Endothelial cell of umbilical vein (primary cell): ENCODE measurements around the gene ZNF681. TPM values are rescaled to one million over a fixed set of nuclear protein-coding genes. Genes with fewer than 3 reads are reported as not detected.

ENCODE experiments used
- BruUV-seq: library from RNA; stranded (reverse); fragments of 400-500 nt; replicated peaks from 2 replicates; lab custom pipeline; 2021; lab: Mats Ljungman, UMichigan
- CTCF ChIA-PET: fragments of 300-600, 350-600 bp; sonication (Branson Sonifier 250); formaldehyde crosslinking; loops from one replicate; lab custom pipeline; 2021; ENCODE audit warnings: antibody characterized with exemption, inconsistent platforms; lab: Charles Lee
- POLR2A ChIA-PET: fragments of 300-600, 350-600 bp; sonication (Branson Sonifier 250); formaldehyde crosslinking; loops from one replicate; lab custom pipeline; 2021; ENCODE audit warnings: antibody characterized with exemption, inconsistent platforms; lab: Charles Lee
- DNase-seq: peaks from one replicate; pipeline ENCODE4 v3.0.0-alpha.2; 2011; ENCODE audit warnings: low read depth, low spot score
- FAIRE-seq: peaks from 2 replicates; lab custom pipeline; 2011; peaks lifted over from hg19 to GRCh38; lab: Jason Lieb, UNC
- H2AFZ ChIP-seq: 2 replicates; pipeline ENCODE4 v1.6.0; 2012; ENCODE audit warnings: low read depth, low read length, control low read depth, inconsistent platforms
- H3K27ac ChIP-seq: 2 replicates; pipeline ENCODE4 v1.5.1; 2011; ENCODE audit warnings: low read depth, mild to moderate bottlenecking, control low read depth, low read length, moderate library complexity; ENCODE audit not compliant: insufficient read depth
- H3K27me3 ChIP-seq, 2 experiments: 2 replicates each; pipeline versions ENCODE4 v1.6.0 to v1.6.1; 2011; ENCODE audit warnings: low read length in 2 of 2, mixed read lengths in 1 of 2; ENCODE audit not compliant: control insufficient read depth in 2 of 2, insufficient read depth in 2 of 2
- H3K36me3 ChIP-seq, 2 experiments: 2 replicates in 1 of 2; 3 replicates in 1 of 2; pipeline ENCODE4 v1.5.1; 2011; ENCODE audit warnings: low read length in 2 of 2, mild to moderate bottlenecking in 1 of 2, moderate library complexity in 1 of 2; ENCODE audit not compliant: control insufficient read depth in 2 of 2, insufficient read depth in 2 of 2; ENCODE audit errors: extremely low read depth in 1 of 2
- H3K4me1 ChIP-seq: 3 replicates; pipeline ENCODE4 v1.5.1; 2011; ENCODE audit warnings: mild to moderate bottlenecking, low read length; ENCODE audit not compliant: control insufficient read depth, insufficient read depth; ENCODE audit errors: extremely low read depth
- H3K4me2 ChIP-seq: 2 replicates; pipeline ENCODE4 v1.6.1; 2011; ENCODE audit warnings: low read length, control low read depth, mixed read lengths; ENCODE audit not compliant: insufficient read depth
- H3K4me3 ChIP-seq, 3 experiments: fragments of 200-600 bp in 1 of 3; sonication (generic), shearing (Covaris generic) in 1 of 3; replicated peaks in 1 of 3; 2 replicates each; pipeline ENCODE4 v1.5.1; 2011 to 2016; ENCODE audit warnings: control low read depth in 3 of 3, low read length in 3 of 3, mild to moderate bottlenecking in 2 of 3, inconsistent platforms in 1 of 3, low read depth in 1 of 3, moderate library complexity in 1 of 3; ENCODE audit not compliant: insufficient read depth in 1 of 3
- H3K79me2 ChIP-seq: 2 replicates; pipeline ENCODE4 v1.6.0; 2012; ENCODE audit warnings: low read length, inconsistent platforms; ENCODE audit not compliant: control insufficient read depth, insufficient read depth
- H3K9ac ChIP-seq: replicated peaks from 2 replicates; pipeline ENCODE3; 2011; ENCODE audit warnings: low read length, control low read depth; ENCODE audit not compliant: insufficient read depth; ENCODE audit errors: extremely low read depth
- H3K9me1 ChIP-seq: replicated peaks from 3 replicates; pipeline ENCODE4 v1.6.0; 2011; ENCODE audit warnings: mild to moderate bottlenecking, low read length; ENCODE audit not compliant: control insufficient read depth, insufficient read depth; ENCODE audit errors: extremely low read depth
- H3K9me3 ChIP-seq: replicated peaks from 2 replicates; pipeline ENCODE4 v1.5.1; 2012; ENCODE audit warnings: low read length, inconsistent platforms; ENCODE audit not compliant: control insufficient read depth, insufficient read depth
- H4K20me1 ChIP-seq: replicated peaks from 2 replicates; pipeline ENCODE3; 2011; ENCODE audit warnings: mild to moderate bottlenecking, low read length; ENCODE audit not compliant: control insufficient read depth, insufficient read depth; ENCODE audit errors: extremely low read depth
- CTCF ChIP-seq, 2 donors: IDR thresholded peaks; 1 replicate in 1 of 2; 2 replicates in 1 of 2; pipeline ENCODE4 v1.5.1; 2011; ENCODE audit warnings: low read length in 2 of 2, mild to moderate bottlenecking in 2 of 2, moderate library complexity in 2 of 2, control low read depth in 1 of 2, inconsistent platforms in 1 of 2, low read depth in 1 of 2; ENCODE audit not compliant: insufficient read depth in 1 of 2; ENCODE audit errors: extremely low read depth in 1 of 2
- EZH2 ChIP-seq: IDR thresholded peaks from 2 replicates; pipeline ENCODE4 v1.6.1; 2012; ENCODE audit warnings: borderline replicate concordance, low read depth, mild to moderate bottlenecking, moderate library complexity, low read length, inconsistent platforms; ENCODE audit not compliant: severe bottlenecking
- FOS ChIP-seq: IDR thresholded peaks from 2 replicates; pipeline ENCODE4 v1.6.1; 2011; ENCODE audit warnings: mild to moderate bottlenecking, low read length, moderate library complexity, borderline replicate concordance; ENCODE audit not compliant: insufficient read depth
- GATA2 ChIP-seq: IDR thresholded peaks from 2 replicates; pipeline ENCODE4 v1.7.0; 2011; ENCODE audit warnings: low read depth, mild to moderate bottlenecking, moderate library complexity, mixed read lengths, low read length; ENCODE audit not compliant: insufficient read length, insufficient read depth
- JUN ChIP-seq: IDR thresholded peaks from 2 replicates; pipeline ENCODE4 v1.6.1; 2011; ENCODE audit warnings: borderline replicate concordance, low read depth; ENCODE audit not compliant: insufficient read length, insufficient read depth
- MYC ChIP-seq: IDR thresholded peaks from one replicate; pipeline ENCODE4 v1.6.1; 2011; ENCODE audit warnings: mild to moderate bottlenecking, low read depth, low read length
- POLR2A ChIP-seq: IDR thresholded peaks from 2 replicates; pipeline ENCODE4 v1.6.1; 2012; ENCODE audit warnings: low read depth, mild to moderate bottlenecking, control low read depth, low read length
- POLR2AphosphoS5 ChIP-seq: IDR thresholded peaks from 2 replicates; pipeline ENCODE4 v1.6.1; 2012; ENCODE audit warnings: low read depth, mild to moderate bottlenecking, control low read depth, low read length, moderate library complexity; ENCODE audit not compliant: insufficient read depth
- dilution Hi-C: fragments of 300-500 bp; cut with MboI; formaldehyde crosslinking; loops from one replicate; pipeline ENCODE4 v1.15.0; 2019; ENCODE audit warnings: low sequenced_read_pairs; ENCODE audit not compliant: extremely low pct_ligation_motif_present
- intact Hi-C: fragments of 100-400 bp; cut with micrococcal nuclease; formaldehyde crosslinking; loops from one replicate; pipeline ENCODE4 v1.10.0; 2022
- polyA plus RNA-seq, 4 experiments: library from polyadenylated mRNA; depleted of rRNA in 3 of 4; stranded (reverse) in 3 of 4; unstranded in 1 of 4; fragments of >200 nt; gene quantifications; 2 replicates each; pipeline versions ENCODE4 v1.2.1 to v1.2.3, GENCODE V29; 2011 to 2012; ENCODE audit warnings: missing spikeins in 1 of 4
- total RNA-seq: library from RNA; stranded (reverse); gene quantifications from 2 replicates; pipeline ENCODE4 v1.2.3, GENCODE V29; 2021
- TF ChIP-seq, protein P1 (sequence below): IDR thresholded peaks from 2 replicates; pipeline ENCODE4 v1.6.1; 2011; ENCODE audit not compliant: insufficient read depth, insufficient read length

The ZNF681 gene
- total and polyA plus RNA-seq, 2 donors (not counting 3 experiments of a cell fraction or from before 2014, with no cell fraction given) = 0.07 to 1.9 TPM

DNA sequence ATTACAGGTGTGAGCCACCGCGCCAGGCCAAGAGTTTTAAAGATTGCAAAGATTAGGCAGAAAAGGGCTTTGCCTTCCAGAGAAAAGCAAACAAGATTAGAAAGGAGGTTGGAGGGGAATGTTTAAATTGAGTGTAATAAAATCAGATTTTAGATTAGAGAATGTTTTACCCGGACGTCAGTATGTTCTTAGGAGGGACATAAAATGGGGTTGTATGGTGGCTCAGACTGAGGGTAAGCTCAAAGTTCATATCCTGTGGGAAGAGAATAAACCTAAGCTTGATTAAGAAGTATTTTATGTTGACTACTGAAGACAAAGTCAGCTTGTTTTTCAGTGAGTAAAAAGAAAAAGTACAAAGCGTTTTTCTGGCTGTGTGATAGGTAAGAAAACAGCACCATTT is 34.1 kb upstream of the ZNF681 start:
- no peaks in the 10 kb centered on the region for H3K79me2 ChIP-seq
- DNase-seq = no peak
- no peaks in the 10 kb centered on the region for H3K27me3 ChIP-seq
- no peaks in the 10 kb centered on the region for H3K4me1 ChIP-seq
- dilution Hi-C loops = no loop called here
- BruUV-seq = no TSS peak
- TF ChIP-seq POLR2AphosphoS5 (no peak), EZH2 (no peak), CTCF (IDR thresholded peaks at IDR 0.05; ENCODE audit: extremely low read depth in 1 of 2, insufficient read depth in 1 of 2, low read depth in 1 of 2, low read length in 2 of 2) (no peak), POLR2A (no peak), MYC (no peak), FOS (no peak), GATA2 (no peak), JUN (no peak)
- TF ChIP-seq, protein P1, sequence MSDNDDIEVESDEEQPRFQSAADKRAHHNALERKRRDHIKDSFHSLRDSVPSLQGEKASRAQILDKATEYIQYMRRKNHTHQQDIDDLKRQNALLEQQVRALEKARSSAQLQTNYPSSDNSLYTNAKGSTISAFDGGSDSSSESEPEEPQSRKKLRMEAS = no peak
- H3K27ac ChIP-seq = no peak overlapping the region
- H3K36me3 ChIP-seq = no peaks in the 10 kb centered on the region
- no peak overlapping the region for H3K9ac ChIP-seq
- FAIRE-seq = no peak
- peaks cover 3% of the 10 kb centered on the region for H3K9me3 ChIP-seq
- ChIA-PET CTCF (no interaction called here), POLR2A (no interaction called here)
- H2AFZ ChIP-seq = no peak overlapping the region
- no peak overlapping the region for H3K4me2 ChIP-seq
- no peaks in the 10 kb centered on the region for H4K20me1 ChIP-seq
- H3K9me1 ChIP-seq = no peaks in the 10 kb centered on the region
- no peak overlapping the region for H3K4me3 ChIP-seq
- intact Hi-C loops = no loop called here
